Neural crest cell (in vitro differentiated cells): ENCODE measurements around the gene GNG14. TPM values are rescaled to one million over a fixed set of nuclear protein-coding genes. Genes with fewer than 3 reads are reported as not detected.
"Not testable (repeated sequence)": the region's sequence is repeated elsewhere in the genome, so short reads cannot be mapped to it uniquely, and the experiment has no call there.

ENCODE experiments used
- DNase-seq: peaks from one replicate; pipeline ENCODE4 v3.0.0; 2021; ENCODE audit warnings: low read depth, mixed read lengths, low spot score
- H3K27ac Mint-ChIP-seq: one replicate; pipeline ENCODE4 v1.8.0; 2021; ENCODE audit warnings: mild to moderate bottlenecking, mixed read lengths; ENCODE audit not compliant: unreplicated experiment
- H3K27me3 Mint-ChIP-seq: 2 replicates; pipeline ENCODE4 v1.8.0; 2021; ENCODE audit warnings: low read depth, mild to moderate bottlenecking, mixed read lengths
- H3K36me3 Mint-ChIP-seq: 2 replicates; pipeline ENCODE4 v1.8.0; 2021; ENCODE audit warnings: low read depth, mild to moderate bottlenecking, mixed read lengths
- H3K4me1 Mint-ChIP-seq: 2 replicates; pipeline ENCODE4 v1.8.0; 2021; ENCODE audit warnings: mixed read lengths
- H3K4me3 Mint-ChIP-seq: one replicate; pipeline ENCODE4 v1.8.0; 2021; ENCODE audit warnings: mild to moderate bottlenecking, mixed read lengths
- H3K9me3 Mint-ChIP-seq: 2 replicates; pipeline ENCODE4 v1.8.0; 2021; ENCODE audit warnings: mixed read lengths
- CTCF ChIP-seq: fragments of 200-600 bp; sonication (generic); conservative IDR thresholded peaks from 2 replicates; pipeline ENCODE4 v1.5.0; 2021; ENCODE audit warnings: antibody characterized with exemption, mild to moderate bottlenecking
- total RNA-seq: library from RNA; stranded (reverse); gene quantifications from 2 replicates; pipeline ENCODE4 v1.2.1, GENCODE V29; 2021

The GNG14 gene
- total RNA-seq, 1 donor from 2014 or later = not detected

GRCh38 chr19:12706332-12706718, 18.5 kb downstream of the GNG14 start:
- H3K9me3 Mint-ChIP-seq = no peaks in the 10 kb centered on the region
- peaks cover 6% of the 10 kb centered on the region for H3K4me1 Mint-ChIP-seq
- peaks cover 4% of the 10 kb centered on the region for H3K27me3 Mint-ChIP-seq
- H3K36me3 Mint-ChIP-seq = peaks cover 11% of the 10 kb centered on the region
- TF ChIP-seq CTCF = no peak
- H3K4me3 Mint-ChIP-seq = no peak overlapping the region
- H3K27ac Mint-ChIP-seq = no peak overlapping the region
- DNase-seq = no peak

- peaks cover 13% of the 10 kb centered on the region for H3K36me3 Mint-ChIP-seq
- H3K27me3 Mint-ChIP-seq = no peaks in the 10 kb centered on the region
- no peak for TF ChIP-seq CTCF
- H3K4me1 Mint-ChIP-seq = no peaks in the 10 kb centered on the region
- H3K4me3 Mint-ChIP-seq = no peak overlapping the region
- no peak for DNase-seq
- no peaks in the 10 kb centered on the region for H3K9me3 Mint-ChIP-seq
- H3K27ac Mint-ChIP-seq = no peak overlapping the region
These were observed 20.8 kb downstream of the GNG14 start for GRCh38 chr19:12708641-12709040.

GRCh38 chr19:12711187-12711586, 23.4 kb downstream of the GNG14 start:
- Mint-ChIP-seq H3K4me3 (no peak overlapping the region), H3K4me1 (no peaks in the 10 kb centered on the region), H3K27me3 (no peaks in the 10 kb centered on the region), H3K36me3 (peaks cover 13% of the 10 kb centered on the region), H3K9me3 (no peaks in the 10 kb centered on the region), H3K27ac (no peak overlapping the region)
- no peak for TF ChIP-seq CTCF
- DNase-seq = no peak

- H3K4me3 Mint-ChIP-seq = not testable (repeated sequence)
These were observed 24.3 kb downstream of the GNG14 start for GRCh38 chr19:12712077-12712476.

GRCh38 chr19:12713304-12713703, 25.5 kb downstream of the GNG14 start:
- not testable (repeated sequence) for DNase-seq, H3K4me3 Mint-ChIP-seq, H3K9me3 Mint-ChIP-seq, H3K4me1 Mint-ChIP-seq, H3K27ac Mint-ChIP-seq, H3K27me3 Mint-ChIP-seq
- H3K36me3 Mint-ChIP-seq = peaks cover 18% of the 10 kb centered on the region

More at GRCh38 chr19:12712077-12712476, 24.3 kb downstream of the GNG14 start:
- TF ChIP-seq CTCF = peak; percentile 58
- DNase-seq = peak; percentile 37
- H3K9me3 Mint-ChIP-seq, H3K27ac Mint-ChIP-seq, H3K27me3 Mint-ChIP-seq, H3K4me1 Mint-ChIP-seq: not testable (repeated sequence)
- peaks cover 18% of the 10 kb centered on the region for H3K36me3 Mint-ChIP-seq

GRCh38 chr19:12715102-12715501, 27.3 kb downstream of the GNG14 start:
- Mint-ChIP-seq H3K27ac (no peak overlapping the region), H3K36me3 (peaks cover 18% of the 10 kb centered on the region), H3K4me1 (no peaks in the 10 kb centered on the region), H3K4me3 (no peak overlapping the region), H3K9me3 (no peaks in the 10 kb centered on the region), H3K27me3 (no peaks in the 10 kb centered on the region)
- no peak for TF ChIP-seq CTCF
- DNase-seq = no peak
